HG03139 (cell line): ENCODE measurements around the gene SCP2.

Experiments used
- ATAC-seq: cut with Tn5 transposase; IDR thresholded peaks from one replicate; pipeline ENCODE4 v1.9.1; 2021; ENCODE audit not compliant: unreplicated experiment

The SCP2 gene

GRCh38 chr1:53066488-53066887 lies 139.4 kb downstream of the SCP2 start:
- ATAC-seq: no peak

GRCh38 chr1:53066891-53067738 lies 140.0 kb downstream of the SCP2 start:
- no peak for ATAC-seq

- ATAC-seq: no peak
Observed at GRCh38 chr1:53067886-53068285, 140.8 kb downstream of the SCP2 start.

- ATAC-seq: no peak
Observed at GRCh38 chr1:53068314-53069099, 141.4 kb downstream of the SCP2 start.

GRCh38 chr1:53069265-53069662 lies 142.2 kb downstream of the SCP2 start:
- ATAC-seq: no peak

GRCh38 chr1:53069663-53070327 lies 142.7 kb downstream of the SCP2 start:
- ATAC-seq: no peak

GRCh38 chr1:53070621-53071020 lies 143.5 kb downstream of the SCP2 start:
- ATAC-seq: no peak

- no peak for ATAC-seq
Observed at GRCh38 chr1:53071167-53071865, 144.2 kb downstream of the SCP2 start.

GRCh38 chr1:53071915-53072314 lies 144.8 kb downstream of the SCP2 start:
- no peak for ATAC-seq

GRCh38 chr1:53073287-53073686 lies 146.2 kb downstream of the SCP2 start:
- ATAC-seq: no peak

GRCh38 chr1:53073868-53074311 lies 146.8 kb downstream of the SCP2 start:
- ATAC-seq: no peak

GRCh38 chr1:53074313-53075154 lies 147.5 kb downstream of the SCP2 start:
- no peak for ATAC-seq

GRCh38 chr1:53075206-53075605 lies 148.1 kb downstream of the SCP2 start:
- no peak for ATAC-seq

- no peak for ATAC-seq
Observed at GRCh38 chr1:53075761-53076163, 148.7 kb downstream of the SCP2 start.

GRCh38 chr1:53076165-53076564 lies 149.1 kb downstream of the SCP2 start:
- ATAC-seq: no peak

GRCh38 chr1:53076721-53077598 lies 149.9 kb downstream of the SCP2 start:
- no peak for ATAC-seq

- no peak for ATAC-seq
Observed at GRCh38 chr1:53077599-53077965, 150.5 kb downstream of the SCP2 start.

GRCh38 chr1:53078333-53079101 lies 151.4 kb downstream of the SCP2 start:
- no peak for ATAC-seq
